NCI-H446 (cell line): Measurements from ENCODE around the gene ANKRD44.
"Not testable (repeated sequence)": the region's sequence is repeated elsewhere in the genome, so short reads cannot be mapped to it uniquely, and the experiment has no call there.

Source experiments
- DNase-seq, 2 experiments: peaks; one replicate each; lab custom pipeline; 2025; lab: John Stamatoyannopoulos, UW

Gene ANKRD44

DNA sequence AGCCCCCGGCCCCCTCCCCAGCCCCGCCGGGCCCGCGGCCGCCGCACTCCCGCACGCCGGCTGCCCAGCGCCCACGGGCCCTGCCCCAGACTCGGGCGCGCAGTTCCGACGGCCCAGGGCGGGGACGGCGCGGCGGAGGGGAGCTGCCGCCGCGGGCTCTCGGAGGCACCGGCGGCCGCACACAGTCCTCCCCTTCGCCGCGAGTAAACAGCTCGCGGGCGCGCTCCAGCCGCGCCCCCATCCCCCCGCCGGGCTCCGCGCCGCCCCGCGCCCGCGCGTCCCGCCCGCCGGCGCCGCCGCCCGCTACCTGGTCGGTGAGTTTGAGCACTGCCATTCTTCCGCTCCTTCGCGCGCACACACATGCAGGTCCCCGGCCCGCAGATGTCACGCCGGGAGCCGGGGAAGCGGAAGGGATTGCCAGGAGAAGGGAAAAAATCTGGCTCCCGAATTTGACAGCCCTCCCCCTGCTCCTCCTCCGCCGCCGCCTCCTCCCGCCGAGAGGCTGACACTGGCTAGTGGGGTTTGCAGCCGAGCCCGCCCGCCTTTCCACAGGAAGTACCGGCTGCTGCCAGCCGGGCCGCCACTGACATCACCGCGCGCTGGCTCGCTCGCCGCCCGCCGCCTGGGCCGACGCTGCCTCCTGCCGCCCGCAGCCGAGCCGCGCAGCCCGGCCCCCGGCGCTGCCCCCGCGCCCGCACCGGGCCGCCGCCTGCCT, at the start of gene ANKRD44:
Gene ANKRD44 (minus strand): TSS at position 510 of the 715 bp plus-strand sequence. CDS start 176 bp downstream, at position 334.
- DNase-seq: peak; percentile 39 to 90

DNA sequence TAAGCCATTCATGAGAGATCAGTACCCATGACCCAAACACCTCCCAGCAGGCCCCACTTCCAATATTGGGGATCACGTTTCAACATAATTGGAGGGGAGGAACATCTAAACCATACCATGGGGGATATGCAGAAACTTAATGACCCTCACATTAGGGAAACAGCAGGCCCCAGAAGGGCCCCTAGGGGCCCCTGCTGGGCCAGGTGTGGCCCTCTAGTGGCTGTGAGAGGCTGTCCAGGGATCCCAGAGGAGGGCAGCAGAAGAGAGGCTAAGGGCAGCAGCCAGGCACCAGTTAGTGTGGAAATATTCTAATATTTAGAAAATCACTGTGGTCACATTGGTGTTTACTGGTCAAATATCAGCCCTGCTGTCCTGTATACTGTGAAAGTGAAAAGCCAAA, 49.3 kb upstream of the ANKRD44 start:
- no peak for DNase-seq

DNA sequence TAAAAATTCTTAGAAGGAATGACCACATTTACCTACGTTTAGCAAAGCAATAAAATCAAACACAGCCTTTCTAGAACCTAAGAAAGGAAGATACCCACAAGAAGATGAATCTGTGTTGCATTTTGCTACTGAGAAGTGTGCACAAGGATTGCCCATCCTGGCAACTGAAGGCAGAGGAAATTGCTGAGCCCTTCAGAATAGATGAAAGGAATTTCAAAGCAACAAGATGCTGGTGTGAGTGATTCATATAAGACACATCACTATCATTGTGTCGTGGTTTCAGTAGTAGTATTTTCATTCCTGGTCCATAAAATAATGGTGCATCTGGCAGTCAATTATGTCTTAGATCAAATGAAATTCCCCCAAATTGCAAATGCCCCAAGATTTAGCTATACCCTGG, 48.4 kb upstream of the ANKRD44 start:
- DNase-seq: no peak

DNA sequence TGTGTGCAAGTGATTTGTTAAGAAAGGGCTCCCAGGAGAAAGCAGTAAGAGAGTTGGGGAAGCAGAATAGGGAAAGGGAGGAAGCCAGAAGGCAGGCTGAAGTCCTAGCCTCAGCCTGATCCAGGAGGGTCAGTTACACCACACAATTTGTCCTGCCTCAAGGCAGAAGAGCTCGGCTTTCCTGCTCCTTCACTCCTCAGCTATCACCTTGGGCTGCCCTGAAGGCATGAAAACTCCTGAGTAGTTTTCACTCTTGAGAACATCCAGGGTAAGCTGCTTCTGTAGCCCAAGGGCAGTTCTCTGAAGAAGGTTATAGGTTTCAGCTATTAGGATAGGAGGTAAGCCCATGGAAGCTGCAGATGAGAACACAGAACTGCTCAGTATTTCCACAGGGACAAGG, 47.4 kb upstream of the ANKRD44 start:
- DNase-seq: no peak

DNA sequence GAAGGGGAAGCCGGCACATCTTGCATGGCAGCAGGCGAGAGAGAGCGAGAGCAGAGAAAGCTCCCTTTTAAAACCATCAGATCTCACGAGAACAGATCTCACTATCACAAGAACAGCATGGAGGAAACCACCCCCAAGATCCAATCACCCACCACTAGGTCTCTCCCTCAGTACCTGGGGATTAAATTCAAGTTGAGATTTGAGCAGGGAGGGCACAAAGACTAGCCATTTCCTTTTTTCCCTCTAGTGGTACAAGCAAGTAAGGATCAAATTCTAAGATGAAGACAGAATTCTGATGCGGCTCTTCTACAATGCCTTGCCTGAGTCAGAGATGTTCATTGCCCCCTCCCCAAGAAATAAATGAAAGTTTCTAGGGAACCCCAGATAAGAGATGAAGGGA, 45.6 kb upstream of the ANKRD44 start:
- DNase-seq: no peak

DNA sequence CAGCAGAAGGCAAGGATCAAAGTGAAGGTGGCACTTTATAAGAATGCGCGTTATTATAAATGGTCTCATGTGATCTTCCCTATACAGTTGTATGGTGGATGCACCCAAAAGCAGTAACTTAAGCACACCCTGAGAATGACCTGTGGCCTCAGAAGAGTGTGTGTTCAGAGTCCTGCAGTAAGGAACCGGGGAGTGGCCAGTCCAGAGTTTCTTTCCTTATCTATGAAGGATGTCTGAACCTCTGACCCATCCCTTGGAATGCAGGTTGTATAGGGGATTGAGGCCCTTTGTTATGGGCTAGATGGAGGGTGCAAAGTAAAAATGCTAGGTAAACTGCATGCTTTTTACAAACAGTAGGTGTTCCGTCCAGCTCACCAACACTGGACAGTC, 43.6 kb upstream of the ANKRD44 start:
- no peak for DNase-seq

DNA sequence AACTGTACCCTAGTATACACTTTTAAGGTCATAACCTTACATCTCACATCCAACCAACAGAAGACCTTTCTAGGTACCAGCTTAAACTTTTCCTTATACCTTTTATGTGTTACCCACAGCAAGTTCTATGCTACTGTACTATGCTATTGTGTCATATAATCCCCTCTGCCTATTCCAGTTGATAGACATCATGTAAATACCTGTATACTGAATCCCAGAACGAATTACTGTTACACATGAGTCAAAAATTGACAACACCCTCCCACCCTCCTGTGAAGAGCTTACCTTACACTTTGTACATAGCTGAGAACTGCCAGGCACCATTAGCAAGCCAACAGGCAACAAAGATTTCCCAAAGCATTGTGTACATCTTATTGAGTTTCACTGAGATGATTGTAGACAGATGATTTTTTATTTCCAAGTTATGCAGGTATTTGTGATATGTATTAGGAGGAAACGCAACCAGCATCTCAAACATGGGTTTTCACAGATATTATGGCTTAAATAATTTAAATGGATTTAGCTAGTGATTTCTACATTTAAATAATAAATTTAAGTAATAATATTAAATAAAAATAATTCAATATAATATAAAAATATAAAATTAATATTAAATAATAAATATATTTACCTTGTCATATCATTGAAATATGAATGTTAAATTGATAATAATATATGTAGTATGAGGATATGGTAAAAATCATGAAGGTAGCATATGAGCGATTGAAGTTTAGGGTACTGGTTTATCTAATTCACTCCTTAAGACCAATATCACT, 43.0 kb upstream of the ANKRD44 start:
- DNase-seq: no peak

DNA sequence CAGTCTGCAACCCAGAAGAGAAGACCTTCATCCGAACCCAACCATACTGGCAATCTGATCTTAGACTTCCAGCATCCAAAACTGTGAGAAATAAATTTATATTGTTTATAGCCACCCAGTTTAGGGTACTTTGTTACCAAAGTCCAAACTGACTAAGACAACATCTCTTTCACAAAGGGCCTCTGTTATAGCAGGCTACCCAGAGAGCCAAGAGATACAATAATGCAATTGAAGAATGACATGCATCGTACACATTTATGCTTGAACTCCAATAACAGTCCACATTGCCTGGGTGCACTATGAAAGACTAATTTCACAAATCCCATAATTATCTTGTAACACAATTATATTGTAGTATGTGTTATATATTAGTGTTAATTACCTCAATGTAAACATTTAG, 39.1 kb upstream of the ANKRD44 start:
- no peak for DNase-seq

DNA sequence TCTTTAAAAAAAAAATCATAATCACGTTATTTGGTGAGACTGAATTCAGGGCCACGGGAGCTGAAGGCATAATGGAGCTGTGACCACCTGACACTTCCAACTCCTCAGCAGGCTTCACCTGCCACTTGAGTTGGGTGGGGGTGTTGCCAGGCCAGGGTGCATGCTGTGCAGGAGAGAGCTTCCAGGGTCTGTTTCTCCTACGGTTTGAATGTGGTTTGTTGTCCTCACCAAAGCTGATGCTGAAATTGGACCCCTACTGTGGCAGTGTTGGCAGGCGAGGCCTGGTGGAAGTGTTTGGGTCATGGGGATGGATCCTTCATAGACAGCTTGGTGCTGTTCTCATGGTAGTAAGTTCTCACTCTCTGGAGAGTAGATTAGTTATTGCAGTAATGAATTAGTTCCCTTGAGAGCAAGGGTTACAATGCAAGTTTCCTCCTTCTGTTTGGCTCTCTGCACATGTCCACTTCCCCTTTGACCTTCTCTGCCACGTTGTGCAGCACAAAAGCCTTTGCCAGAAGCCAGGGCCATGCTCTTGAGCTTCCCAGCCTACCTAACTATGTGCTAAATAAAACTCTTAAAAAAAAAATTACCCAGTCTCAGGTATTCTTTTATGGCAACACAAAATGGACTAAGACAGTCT, 38.3 kb upstream of the ANKRD44 start:
- no peak for DNase-seq

DNA sequence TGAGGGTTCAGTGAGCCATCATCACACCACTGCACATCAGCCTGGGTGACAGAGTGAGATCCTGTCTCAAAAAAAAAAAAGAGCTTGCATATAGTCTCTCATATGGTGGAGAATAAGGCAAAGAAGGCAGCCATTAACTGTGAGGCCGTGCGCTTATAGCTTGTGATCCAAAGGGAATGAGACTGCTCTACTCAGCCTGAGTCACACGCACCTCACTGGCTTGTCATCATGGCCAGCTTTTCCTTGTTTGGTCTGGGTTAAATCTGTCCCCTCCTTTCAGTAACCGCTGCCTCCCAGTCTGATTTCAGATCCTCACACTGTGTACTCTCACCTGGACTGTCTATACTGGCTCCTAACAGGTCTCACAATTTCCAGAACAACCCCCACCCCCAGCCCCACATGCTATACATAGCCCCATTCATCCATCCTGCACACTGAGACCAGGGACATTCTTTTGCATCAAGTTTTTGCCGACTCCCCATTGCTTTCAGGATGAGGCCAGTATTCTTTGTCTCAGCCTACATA, 35.3 kb upstream of the ANKRD44 start:
- DNase-seq: no peak

DNA sequence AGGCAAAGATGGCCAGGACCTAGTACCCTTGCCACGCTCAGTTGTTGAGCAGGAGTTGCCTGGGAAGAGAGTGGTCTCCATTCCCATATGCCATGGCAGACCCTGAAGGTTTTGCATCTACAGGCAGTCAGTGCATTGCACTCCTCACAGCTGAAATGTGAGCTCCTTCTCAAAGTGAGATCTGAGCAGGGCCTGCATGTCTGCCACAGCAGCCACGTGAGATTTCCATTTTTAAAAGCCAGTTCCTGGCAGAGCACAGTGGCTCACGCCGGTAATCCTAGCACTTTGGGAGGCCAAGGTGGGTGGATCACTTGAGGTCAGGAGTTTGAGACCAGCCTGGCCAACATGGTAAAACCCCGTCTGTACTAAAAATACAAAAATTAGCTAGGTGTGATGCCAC, 33.4 kb upstream of the ANKRD44 start:
- not testable (repeated sequence) for DNase-seq

DNA sequence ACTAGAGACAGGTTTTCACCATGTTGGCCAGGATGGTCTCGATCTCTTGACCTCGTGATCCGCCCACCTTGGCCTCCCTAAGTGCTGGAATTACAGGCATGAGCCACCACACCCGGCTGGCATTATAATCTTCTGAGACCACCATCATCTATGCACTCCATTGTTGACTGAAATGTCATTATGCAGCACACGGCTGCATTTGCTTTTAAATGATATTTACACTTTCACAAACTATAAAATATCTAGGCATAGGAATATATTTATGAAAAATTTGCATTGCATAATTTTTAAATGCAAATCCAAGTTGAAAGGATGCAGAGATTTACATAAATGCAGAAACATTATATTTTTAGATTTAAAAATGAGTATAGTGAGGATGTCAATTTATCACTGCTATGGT, 30.0 kb upstream of the ANKRD44 start:
- DNase-seq: no peak

DNA sequence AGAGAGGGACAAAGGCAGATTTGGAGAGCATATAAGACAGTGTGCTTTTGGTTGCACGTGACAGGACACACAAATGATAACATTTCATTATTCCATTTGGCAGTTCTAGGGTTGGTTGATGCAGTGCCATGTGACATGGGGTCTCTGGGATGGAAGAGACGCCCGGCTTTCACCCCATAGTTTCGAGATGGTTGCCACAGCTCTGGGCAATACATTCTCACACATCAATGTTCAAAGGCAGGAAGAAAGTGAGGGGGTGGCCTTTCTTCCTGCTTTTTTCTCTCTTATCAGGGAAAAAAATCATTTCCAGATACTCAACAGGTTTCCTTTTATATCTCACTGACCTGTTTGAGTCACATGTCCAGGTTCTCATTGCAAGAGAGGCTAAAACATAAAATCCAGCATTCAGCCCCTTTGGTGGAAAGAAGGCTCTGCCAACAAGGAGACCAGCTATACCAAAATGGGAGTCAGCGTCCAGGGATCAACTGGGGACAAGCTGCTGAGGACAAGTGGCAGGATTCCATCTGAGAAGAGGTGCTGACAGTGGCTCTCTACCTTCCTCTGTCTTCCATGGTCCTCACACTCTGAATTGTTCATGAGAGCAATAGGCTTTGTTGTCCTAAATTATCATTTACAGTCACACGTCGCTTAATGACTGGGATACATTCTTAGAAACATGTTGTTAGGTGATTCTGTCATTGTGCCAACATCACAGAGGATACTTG, 29.1 kb upstream of the ANKRD44 start:
- no peak for DNase-seq

DNA sequence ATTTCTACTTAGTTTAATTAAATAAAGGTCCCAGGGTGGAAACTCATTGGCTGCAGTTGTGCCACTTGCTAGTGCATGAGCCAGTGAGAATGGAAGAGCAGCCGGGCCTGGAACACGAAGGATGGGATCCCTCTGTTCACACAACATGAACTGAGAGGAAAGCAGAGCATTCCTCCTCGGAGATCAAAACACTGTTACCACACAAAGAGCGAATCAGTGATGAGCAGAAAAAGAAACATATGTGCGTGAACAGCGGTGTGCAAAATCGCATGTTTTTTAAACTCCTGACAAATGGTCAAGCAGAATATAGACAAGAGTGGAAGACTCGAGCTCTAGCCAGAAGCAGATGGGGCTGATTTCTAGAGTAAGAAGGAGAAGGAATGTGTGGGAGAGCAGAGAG, 28.4 kb upstream of the ANKRD44 start:
- DNase-seq: no peak

DNA sequence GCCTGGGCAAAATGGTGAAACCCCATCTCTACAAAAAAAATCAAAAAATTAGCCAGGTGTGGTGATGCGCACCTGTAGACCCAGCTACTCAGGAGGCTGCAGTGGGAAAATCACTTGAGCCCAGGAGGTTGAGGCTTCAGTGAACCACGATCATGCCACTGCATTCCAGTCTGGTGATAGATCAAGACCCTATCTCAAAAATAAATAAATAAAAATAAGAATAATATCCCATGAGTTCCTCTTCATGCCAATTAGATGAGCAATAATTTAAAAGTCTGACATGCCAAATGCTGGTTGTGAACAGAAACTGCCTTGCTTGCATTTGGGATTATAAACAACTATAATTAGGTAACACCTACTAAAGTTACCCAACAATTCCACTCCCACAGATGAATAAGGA, 22.1 kb upstream of the ANKRD44 start:
- DNase-seq: no peak

DNA sequence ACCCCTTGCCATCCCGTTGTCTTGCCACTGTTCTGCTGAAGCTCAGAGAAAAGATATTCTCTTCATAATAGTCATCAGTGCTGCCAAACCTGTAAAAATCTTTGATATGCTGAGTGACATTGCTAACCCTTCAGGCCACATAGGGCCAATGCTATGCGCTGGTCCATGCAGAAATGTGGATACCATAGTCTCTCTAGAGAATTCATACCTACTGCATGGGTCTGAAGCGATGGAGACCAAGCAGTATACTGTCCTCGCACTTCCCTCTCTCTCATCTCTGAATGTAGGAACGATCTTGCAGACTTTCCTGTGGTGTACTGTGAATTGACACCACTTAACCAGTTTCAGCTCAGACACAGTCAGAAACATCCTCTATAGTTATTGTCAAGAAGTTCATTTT, 17.9 kb upstream of the ANKRD44 start:
- DNase-seq: no peak

DNA sequence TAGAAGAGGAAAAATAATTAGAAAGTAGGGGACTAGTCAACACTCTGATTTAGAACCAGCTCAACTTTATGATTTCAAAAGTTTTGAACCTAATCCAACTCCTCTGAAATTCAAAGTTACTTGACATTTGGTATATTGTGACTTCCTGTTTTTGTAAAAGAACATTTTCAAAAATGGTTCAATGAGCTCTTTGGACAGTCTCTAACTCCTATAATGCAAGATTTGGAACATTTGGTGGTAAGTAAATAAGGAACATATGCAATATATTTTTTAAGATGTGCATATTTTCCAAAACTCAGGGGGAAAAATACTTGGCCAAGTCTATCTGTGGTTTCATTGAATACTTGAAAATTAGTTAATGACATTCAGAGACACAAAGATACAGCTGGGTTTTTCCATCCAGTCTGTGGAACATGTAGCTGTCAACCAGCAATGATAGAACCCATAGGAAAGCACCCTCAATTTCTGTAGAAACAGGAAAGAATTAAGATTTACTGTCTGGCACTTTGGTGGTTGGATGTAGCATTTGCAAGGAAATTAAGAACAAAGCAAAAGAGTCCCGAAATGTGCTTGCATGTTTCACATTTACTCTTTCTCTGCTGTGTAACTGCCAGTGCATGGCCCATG, 17.0 kb upstream of the ANKRD44 start:
- no peak for DNase-seq

DNA sequence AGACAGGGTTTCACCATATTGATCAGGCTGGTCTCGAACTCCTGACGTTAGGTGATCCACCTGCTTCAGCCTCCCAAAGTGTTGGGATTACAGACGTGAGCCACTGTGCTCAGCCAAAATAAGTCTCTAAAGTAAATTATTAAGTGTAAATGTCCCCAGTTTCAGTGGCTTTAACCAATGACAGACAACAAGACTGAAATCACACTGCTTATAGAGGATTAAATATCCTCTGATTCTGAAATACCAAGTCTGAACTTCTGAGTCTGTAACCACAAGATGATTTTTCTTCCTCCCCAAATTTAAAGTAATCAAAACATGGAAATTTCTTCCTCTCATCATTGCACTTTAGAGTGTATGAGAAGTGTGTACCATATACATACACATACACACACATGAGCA, 16.5 kb upstream of the ANKRD44 start:
- no peak for DNase-seq

DNA sequence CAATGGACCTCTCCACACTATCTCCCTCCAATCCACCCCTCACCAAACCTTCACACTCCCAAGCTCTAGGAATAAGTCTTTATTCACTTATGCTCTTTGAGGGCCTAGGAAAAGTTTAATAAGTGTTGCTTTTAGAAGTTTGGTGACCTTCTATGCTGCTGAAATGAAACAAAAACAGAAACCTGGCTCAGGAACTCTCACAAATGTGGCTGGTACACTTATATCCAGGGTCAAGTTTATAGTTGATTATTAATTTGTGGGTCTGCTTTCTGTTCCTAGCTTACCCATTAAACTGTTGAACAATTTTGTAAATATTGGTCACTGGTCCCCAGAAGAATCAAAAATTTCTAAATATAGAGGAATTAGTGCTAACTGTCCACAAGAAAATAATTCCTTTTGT, 14.2 kb upstream of the ANKRD44 start:
- DNase-seq: no peak

DNA sequence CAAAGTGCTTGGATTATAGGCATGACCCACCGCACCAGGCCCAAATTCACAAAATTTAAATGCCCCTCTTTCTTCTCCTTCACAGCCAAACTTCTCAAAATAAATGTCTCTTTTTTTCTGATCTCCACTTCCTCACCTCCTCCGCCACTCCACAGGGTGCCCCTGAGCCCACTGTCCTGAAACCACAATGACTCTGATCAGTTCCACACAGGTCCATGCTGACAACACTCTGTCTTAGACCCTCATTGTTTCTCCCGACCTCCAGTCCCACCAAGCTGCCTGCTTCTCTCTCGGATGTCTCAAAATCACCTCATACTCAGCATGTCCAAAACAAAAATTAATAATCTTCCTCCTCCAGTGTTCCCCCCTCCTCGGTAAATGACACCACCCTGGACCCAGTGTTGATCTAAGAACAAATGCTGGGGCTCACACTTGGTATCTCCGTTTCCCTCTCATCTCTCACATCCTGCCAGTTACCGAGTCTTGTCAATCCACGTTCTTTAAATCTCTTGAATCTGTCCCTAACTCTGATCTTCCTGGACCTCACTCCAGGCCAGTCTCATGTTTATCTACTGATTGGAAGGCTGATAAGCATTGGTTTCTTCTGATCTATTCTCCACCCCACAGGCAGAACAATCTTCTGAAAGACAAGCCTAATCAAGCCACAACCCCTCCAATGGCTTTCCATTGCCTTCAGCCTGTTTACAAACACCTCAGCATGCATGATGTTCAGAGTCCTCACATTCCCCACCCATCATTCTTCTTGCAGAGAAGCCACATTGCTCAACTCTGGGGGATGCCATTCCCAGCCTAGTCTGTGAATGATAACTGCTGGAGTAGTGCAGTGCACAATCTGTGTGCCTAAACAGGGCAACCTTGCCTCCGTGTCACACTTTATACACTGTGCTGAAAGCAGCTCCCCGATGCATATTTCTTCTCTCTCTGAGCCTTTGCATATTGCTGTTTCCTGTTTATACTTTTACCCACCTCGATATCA, 12.4 kb upstream of the ANKRD44 start:
- DNase-seq: no peak

DNA sequence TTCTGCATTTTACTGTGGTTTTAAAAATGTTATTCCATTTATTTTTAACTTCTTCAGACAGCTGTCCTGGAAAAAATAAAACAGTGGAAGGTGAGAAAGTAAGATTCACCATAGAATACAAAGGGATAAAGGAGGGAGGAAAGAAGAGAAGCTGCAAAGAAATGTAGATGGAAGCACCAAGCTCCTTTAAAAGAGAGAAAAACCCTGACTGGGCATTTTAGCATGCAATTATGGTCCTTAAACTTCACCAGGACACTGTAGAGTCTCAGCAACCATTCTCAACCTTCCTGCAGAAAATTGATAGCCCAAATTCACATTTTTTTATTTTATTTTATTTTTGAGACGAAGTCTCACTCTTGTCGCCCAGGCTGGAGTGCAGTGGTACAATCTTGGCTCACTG, 11.6 kb upstream of the ANKRD44 start:
- DNase-seq: no peak
